Measurements from ENCODE around the gene OSER1. TPM values are rescaled to one million over a fixed set of nuclear protein-coding genes. Genes with fewer than 3 reads are reported as not detected.

Gene OSER1
- total RNA-seq = 47.3 and 48.9 TPM in 2 replicates

DNA sequence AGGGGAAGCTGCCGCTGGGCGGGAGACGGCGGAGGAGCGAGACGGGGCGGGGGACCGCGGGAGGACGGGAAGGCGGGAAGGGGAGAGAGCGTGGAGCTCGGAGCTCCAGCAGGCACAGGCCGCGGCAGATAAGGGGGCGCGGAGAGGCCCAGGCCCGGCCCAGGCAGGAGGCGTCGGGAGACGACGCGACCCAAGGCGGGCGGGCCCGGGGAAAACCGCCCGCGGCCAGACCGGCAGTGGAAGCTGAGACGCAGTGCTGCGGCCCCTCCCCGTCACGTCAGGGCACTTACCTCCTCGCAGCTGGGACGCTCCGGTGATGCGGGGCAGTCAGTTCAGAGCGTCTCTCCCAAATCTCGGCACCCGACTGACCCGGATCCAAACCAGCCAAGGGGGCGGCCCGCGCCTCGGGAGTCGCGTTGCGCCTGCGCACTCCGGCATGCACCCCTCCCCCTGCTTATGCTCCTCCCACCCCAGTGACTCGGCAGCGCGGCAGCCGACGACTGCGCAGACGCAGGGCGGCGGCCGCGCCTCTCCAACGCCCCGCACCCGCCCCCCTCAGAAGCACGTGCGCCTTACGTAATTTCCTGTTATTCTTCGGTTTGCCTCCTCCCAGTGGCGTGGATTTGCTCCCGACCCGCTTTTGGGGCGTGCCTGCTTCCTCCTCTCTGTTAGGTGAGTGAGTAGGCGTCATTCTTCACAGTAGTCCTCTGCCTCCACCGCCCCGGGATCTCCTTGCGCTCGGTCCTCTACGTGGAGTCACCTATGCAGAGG, at the start of gene OSER1:
OSER1 (minus strand) TSS at position 366 of the 771 bp plus-strand sequence. CDS start 3,814 bp downstream, outside the sequence.
- Mint-ChIP-seq H3K4me1 (peaks cover 65% of the 10 kb centered on the region), H3K36me3 (ENCODE audit: low read depth) (peaks cover 28% of the 10 kb centered on the region), H3K27me3 (no peaks in the 10 kb centered on the region), H3K27ac (peak within 1 kb of the TSS; percentile 98), H3K4me3 (peak within 1 kb of the TSS; percentile 98), H3K9me3 (no peaks in the 10 kb centered on the region)
- POLR2A ChIA-PET = interaction anchor here (0.6 to 1.4 kb wide), 7 partner anchors 23 to 757 kb away, joined by 3 to 9 read pairs (median 5); partner anchors contain the start of genes FITM2, SERINC3 and SRSF6
- no peak for TF ChIP-seq CTCF (IDR thresholded peaks at IDR 0.05)
- DNase-seq (peak; percentile 99), ATAC-seq (ENCODE audit: low read depth) (peak; percentile 80)
- intact Hi-C loops (cut with micrococcal nuclease) = loop anchor here (1.0 to 10.0 kb wide), 13 partner anchors 20 to 1084 kb away; partner anchors contain the start of genes FITM2, IFT52, MYBL2 and SERINC3
- CTCF ChIA-PET = interaction anchor here (1.0 to 1.1 kb wide), 2 partner anchors 21 to 100 kb away, joined by 4 to 5 read pairs; partner anchors contain the start of gene FITM2

DNA sequence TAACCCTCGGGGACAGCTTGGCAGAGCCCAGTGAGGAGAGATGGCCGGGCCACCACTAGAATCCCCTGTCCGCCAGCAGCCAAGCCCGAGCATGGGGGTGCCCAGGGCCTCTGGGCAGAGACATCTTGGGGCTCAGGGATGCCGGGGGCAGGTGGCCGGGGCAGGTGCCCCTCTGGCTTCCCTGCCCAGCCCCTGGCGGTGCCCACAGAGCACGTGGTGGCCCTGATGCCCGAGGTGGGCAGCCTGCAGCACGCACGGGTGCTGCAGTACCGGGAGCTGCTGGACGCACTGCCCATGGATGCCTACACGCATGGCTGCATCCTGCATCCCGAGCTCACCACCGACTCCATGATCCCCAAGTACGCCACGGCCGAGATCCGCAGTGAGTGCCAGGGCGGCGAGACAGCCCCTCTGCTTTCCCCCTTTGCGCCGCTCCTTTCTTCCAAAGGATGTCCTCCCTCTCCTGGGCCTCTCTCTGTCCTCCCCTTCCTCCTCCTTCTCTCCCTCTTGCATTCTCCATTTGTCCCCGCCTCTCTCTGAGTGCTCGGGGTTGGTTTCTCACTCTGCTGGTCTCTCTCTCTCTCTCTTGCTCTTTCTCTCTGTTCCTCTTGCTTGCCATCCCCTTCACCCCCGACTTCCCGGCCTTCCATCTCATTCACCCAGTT, 47.8 kb upstream of the OSER1 start:
- no peaks in the 10 kb centered on the region for H3K36me3 Mint-ChIP-seq (ENCODE audit: low read depth)
- POLR2A ChIA-PET = no interaction called here

GRCh38 chr20:44256961-44257360, 46.4 kb upstream of the OSER1 start:
- intact Hi-C loops (cut with micrococcal nuclease) = no loop called here
- no peaks in the 10 kb centered on the region for H3K4me1 Mint-ChIP-seq
- POLR2A ChIA-PET = no interaction called here
- no peak for ATAC-seq (ENCODE audit: low read depth)
- no peak for TF ChIP-seq CTCF (IDR thresholded peaks at IDR 0.05)
- CTCF ChIA-PET = no interaction called here
- H3K27me3 Mint-ChIP-seq = peaks cover 2% of the 10 kb centered on the region
- no peaks in the 10 kb centered on the region for H3K9me3 Mint-ChIP-seq
- H3K36me3 Mint-ChIP-seq (ENCODE audit: low read depth) = no peaks in the 10 kb centered on the region
- DNase-seq = no peak
- H3K27ac Mint-ChIP-seq = no peak overlapping the region
- no peak overlapping the region for H3K4me3 Mint-ChIP-seq

More for the DNA sequence above, 47.8 kb upstream of the OSER1 start:
- no peak for TF ChIP-seq CTCF (IDR thresholded peaks at IDR 0.05)
- no peak overlapping the region for H3K27ac Mint-ChIP-seq
- CTCF ChIA-PET = no interaction called here
- H3K4me1 Mint-ChIP-seq = no peaks in the 10 kb centered on the region
- peaks cover 2% of the 10 kb centered on the region for H3K27me3 Mint-ChIP-seq
- H3K9me3 Mint-ChIP-seq = no peaks in the 10 kb centered on the region
- H3K4me3 Mint-ChIP-seq = no peak overlapping the region
- intact Hi-C loops (cut with micrococcal nuclease) = no loop called here
- ATAC-seq (ENCODE audit: low read depth) (no peak), DNase-seq (no peak)

- intact Hi-C loops (cut with micrococcal nuclease) = no loop called here
- ATAC-seq (ENCODE audit: low read depth) = no peak
Observed at GRCh38 chr20:44255942-44256341, 45.4 kb upstream of the OSER1 start.

More at GRCh38 chr20:44255942-44256341, 45.4 kb upstream of the OSER1 start:
- Mint-ChIP-seq H3K4me3 (no peak overlapping the region), H3K27ac (no peak overlapping the region), H3K4me1 (no peaks in the 10 kb centered on the region), H3K27me3 (peaks cover 2% of the 10 kb centered on the region), H3K36me3 (ENCODE audit: low read depth) (no peaks in the 10 kb centered on the region), H3K9me3 (no peaks in the 10 kb centered on the region)
- no peak for TF ChIP-seq CTCF (IDR thresholded peaks at IDR 0.05)
- no peak for DNase-seq
- POLR2A ChIA-PET = no interaction called here
- CTCF ChIA-PET = no interaction called here
